ENCODE measurements around the gene RFTN1.
"Not testable (repeated sequence)": the region's sequence is repeated elsewhere in the genome, so short reads cannot be mapped to it uniquely, and the experiment has no call there.

The RFTN1 gene

GRCh38 chr3:16328124-16328523, 185.4 kb downstream of the RFTN1 start:
- no peak for DNase-seq

- DNase-seq, result no peak
Measured at GRCh38 chr3:16326724-16327349, 186.7 kb downstream of the RFTN1 start.

GRCh38 chr3:16325850-16326249, 187.6 kb downstream of the RFTN1 start:
- no peak for DNase-seq

GRCh38 chr3:16323737-16324136, 189.8 kb downstream of the RFTN1 start:
- no peak for DNase-seq

GRCh38 chr3:16322189-16322588, 191.3 kb downstream of the RFTN1 start:
- DNase-seq, result no peak

GRCh38 chr3:16320711-16321110, 192.8 kb downstream of the RFTN1 start:
- DNase-seq, result no peak

- no peak for DNase-seq
Measured at GRCh38 chr3:16319723-16320122, 193.8 kb downstream of the RFTN1 start.

- DNase-seq, result no peak
Measured at GRCh38 chr3:16319307-16319706, 194.2 kb downstream of the RFTN1 start.

- DNase-seq, result no peak
Measured at GRCh38 chr3:16318176-16318575, 195.3 kb downstream of the RFTN1 start.

- no peak for DNase-seq
Measured at GRCh38 chr3:16317561-16317945, 195.9 kb downstream of the RFTN1 start.

- no peak for DNase-seq
Measured at GRCh38 chr3:16316847-16317560, 196.5 kb downstream of the RFTN1 start.

GRCh38 chr3:16316396-16316795, 197.1 kb downstream of the RFTN1 start:
- no peak for DNase-seq

GRCh38 chr3:16315623-16316022, 197.9 kb downstream of the RFTN1 start:
- no peak for DNase-seq

- no peak for DNase-seq
Measured at GRCh38 chr3:16313886-16314645, 199.4 kb downstream of the RFTN1 start.

- DNase-seq, result no peak
Measured at GRCh38 chr3:16311960-16312451, 201.5 kb downstream of the RFTN1 start.

GRCh38 chr3:16310486-16310885, 203.0 kb downstream of the RFTN1 start:
- not testable (repeated sequence) for DNase-seq

GRCh38 chr3:16309558-16309957, 203.9 kb downstream of the RFTN1 start:
- DNase-seq, result no peak

GRCh38 chr3:16308727-16309126, 204.8 kb downstream of the RFTN1 start:
- no peak for DNase-seq

GRCh38 chr3:16307832-16308531, 205.5 kb downstream of the RFTN1 start:
- no peak for DNase-seq

GRCh38 chr3:16305111-16305541, 208.4 kb downstream of the RFTN1 start:
- DNase-seq, result no peak

GRCh38 chr3:16304061-16305010, 209.2 kb downstream of the RFTN1 start:
- no peak for DNase-seq

Data from right kidney (tissue), 1 donor.